ENCODE data around the gene VPS52. TPM values are rescaled to one million over a fixed set of nuclear protein-coding genes. Genes with fewer than 3 reads are reported as not detected.

The VPS52 gene
- total RNA-seq, 1 donor from 2014 or later: 32.3 TPM

DNA sequence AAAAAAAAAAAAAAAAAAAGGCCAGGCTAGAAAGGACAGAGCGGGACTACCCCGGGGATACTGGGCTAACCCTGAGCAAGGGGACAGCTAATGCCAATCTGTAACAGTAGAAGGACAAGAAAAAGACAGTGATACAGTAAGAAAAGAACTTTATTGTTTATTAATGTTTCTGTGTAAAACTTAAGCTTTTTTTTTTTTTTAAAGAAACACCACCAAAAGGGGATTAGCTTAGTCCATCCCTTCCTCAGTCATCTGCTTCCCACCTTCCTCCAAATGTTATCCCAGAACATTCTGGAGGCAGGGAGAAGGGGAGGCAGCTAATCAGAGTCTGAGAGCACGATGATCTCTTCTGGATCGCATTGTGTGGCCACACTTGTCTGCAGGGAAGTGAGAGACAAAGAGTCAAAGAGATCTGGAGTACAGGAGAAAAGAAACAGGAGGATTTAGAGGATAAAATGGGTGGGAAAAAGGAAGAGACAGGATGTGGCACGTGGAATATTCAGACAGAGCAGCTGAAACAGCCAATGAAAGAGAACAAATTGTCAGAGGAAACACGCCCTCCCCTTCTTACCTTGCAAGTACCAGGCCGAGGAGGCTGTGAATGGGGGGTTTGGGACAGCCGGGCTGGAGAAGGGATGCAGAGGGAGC lies 46.9 kb upstream of the VPS52 start:
- H3K4me3 ChIP-seq (ENCODE audit: low read depth, low read length): peak overlapping the region; percentile 55
- no peak for DNase-seq (ENCODE audit: low read depth)
- H3K36me3 ChIP-seq (ENCODE audit: control insufficient read depth, insufficient read depth, low read length): peaks cover 8% of the 10 kb centered on the region
- no peaks in the 10 kb centered on the region for H3K27me3 ChIP-seq (ENCODE audit: control insufficient read depth, insufficient read depth, low read length)
- TF ChIP-seq, protein P1, sequence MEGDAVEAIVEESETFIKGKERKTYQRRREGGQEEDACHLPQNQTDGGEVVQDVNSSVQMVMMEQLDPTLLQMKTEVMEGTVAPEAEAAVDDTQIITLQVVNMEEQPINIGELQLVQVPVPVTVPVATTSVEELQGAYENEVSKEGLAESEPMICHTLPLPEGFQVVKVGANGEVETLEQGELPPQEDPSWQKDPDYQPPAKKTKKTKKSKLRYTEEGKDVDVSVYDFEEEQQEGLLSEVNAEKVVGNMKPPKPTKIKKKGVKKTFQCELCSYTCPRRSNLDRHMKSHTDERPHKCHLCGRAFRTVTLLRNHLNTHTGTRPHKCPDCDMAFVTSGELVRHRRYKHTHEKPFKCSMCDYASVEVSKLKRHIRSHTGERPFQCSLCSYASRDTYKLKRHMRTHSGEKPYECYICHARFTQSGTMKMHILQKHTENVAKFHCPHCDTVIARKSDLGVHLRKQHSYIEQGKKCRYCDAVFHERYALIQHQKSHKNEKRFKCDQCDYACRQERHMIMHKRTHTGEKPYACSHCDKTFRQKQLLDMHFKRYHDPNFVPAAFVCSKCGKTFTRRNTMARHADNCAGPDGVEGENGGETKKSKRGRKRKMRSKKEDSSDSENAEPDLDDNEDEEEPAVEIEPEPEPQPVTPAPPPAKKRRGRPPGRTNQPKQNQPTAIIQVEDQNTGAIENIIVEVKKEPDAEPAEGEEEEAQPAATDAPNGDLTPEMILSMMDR (IDR thresholded peaks at IDR 0.05; ENCODE audit: insufficient read depth, low read length, poor library complexity, severe bottlenecking): no peak

DNA sequence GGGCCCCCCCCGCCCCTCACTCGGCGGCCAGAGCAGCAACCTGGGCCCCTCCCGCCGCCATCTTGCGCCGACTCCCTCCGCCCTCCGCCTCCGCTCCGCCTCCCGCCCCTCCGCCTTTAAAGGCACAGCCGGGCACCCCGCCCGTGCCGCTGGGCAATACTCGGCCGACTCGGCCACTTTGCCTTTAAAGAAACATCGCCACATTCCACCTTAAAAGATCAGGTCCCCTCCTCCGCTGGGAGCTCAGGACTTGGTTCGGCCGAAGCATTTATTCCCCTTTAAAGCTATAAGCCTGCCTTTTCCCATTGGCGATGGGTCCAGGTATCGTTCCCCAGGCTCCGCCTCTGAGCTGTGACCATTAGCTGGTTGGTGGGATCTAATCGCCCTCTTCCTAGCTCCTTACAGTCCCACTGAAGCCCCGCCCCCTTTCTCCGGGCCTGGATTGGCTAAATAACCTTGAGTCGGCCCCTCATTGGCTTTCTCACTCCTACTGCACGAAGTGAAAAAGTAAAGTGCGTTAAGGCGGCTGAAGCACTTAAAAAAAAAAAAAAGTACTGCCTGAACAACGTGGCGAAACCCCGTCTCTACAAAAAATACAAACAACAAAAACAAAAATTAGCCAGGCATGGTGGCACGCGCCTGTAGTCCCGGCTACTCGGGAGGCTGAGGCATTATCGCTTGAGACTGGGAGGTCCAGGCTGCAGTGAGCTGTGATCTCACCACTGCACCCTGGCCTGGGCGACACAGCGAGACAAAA lies 46.2 kb upstream of the VPS52 start, which contains the start of gene ZBTB22:
Gene ZBTB22, minus strand, starts transcription at position 76 of the 757 bp plus-strand sequence. CDS start 828 bp downstream, outside the sequence.
- H3K36me3 ChIP-seq (ENCODE audit: control insufficient read depth, insufficient read depth, low read length): peaks cover 8% of the 10 kb centered on the region
- peak; percentile 96 for DNase-seq (ENCODE audit: low read depth)
- TF ChIP-seq, protein P1 (IDR thresholded peaks at IDR 0.05; ENCODE audit: insufficient read depth, low read length, poor library complexity, severe bottlenecking): no peak
- no peaks in the 10 kb centered on the region for H3K27me3 ChIP-seq (ENCODE audit: control insufficient read depth, insufficient read depth, low read length)
- peak within 1 kb of the TSS; percentile 55 for H3K4me3 ChIP-seq (ENCODE audit: low read depth, low read length)

DNA sequence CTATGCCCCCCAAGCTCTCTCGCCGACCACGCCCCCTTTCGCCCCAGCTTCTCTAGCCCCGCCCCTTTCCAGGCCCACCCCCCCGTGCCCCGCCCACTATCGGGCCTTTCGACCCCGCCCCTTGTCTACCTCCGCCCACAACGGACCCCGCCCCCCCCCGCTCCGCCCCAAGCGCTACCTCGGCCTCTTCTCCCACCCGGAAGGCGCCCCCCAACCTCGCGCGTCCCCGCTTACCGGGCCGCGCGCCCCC lies 45.7 kb upstream of the VPS52 start:
- H3K36me3 ChIP-seq (ENCODE audit: control insufficient read depth, insufficient read depth, low read length): peaks cover 8% of the 10 kb centered on the region
- TF ChIP-seq, protein P1 (IDR thresholded peaks at IDR 0.05; ENCODE audit: insufficient read depth, low read length, poor library complexity, severe bottlenecking): no peak
- H3K4me3 ChIP-seq (ENCODE audit: low read depth, low read length): peak overlapping the region; percentile 55
- no peak for DNase-seq (ENCODE audit: low read depth)
- no peaks in the 10 kb centered on the region for H3K27me3 ChIP-seq (ENCODE audit: control insufficient read depth, insufficient read depth, low read length)

DNA sequence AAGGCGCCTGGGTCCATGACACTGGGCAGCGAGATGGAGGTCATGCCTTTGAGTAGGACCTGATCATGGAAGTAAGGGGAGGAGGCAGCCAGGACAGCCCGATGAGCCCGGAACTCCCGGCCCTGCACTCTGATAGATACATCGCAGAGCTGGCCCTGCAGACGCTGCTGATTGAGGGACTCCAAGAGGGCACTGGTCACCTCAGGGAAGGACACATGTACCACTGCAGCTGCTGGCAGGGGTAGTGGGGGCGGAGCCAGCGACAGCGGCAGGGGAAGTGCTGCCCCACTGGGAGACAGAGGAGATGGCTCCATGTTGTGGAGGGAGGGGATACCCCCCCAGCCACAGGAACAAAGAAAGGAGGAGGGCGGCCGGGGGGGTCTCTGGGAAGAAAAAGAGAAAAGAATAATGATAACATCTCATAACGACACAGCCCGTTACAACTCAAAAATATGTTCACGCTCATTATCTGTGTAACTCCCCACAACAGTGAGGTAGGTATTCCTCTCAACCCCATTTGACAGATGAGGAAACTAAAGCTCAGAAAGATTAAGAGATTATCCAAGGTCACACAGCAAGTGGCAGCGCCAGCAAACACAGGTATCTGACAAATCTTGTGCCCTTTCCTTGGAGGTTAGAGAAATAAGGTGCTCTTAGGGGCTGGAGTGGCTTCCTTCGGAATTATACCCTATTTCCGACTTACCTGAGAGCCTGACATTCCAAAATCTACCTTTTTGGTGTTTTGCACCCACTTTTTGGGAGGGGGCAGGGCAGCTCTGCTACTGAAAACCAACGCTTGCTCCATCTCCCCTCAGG lies 45.1 kb upstream of the VPS52 start:
- TF ChIP-seq, protein P1 (IDR thresholded peaks at IDR 0.05; ENCODE audit: insufficient read depth, low read length, poor library complexity, severe bottlenecking): no peak
- H3K36me3 ChIP-seq (ENCODE audit: control insufficient read depth, insufficient read depth, low read length): peaks cover 8% of the 10 kb centered on the region
- H3K27me3 ChIP-seq (ENCODE audit: control insufficient read depth, insufficient read depth, low read length): no peaks in the 10 kb centered on the region
- DNase-seq (ENCODE audit: low read depth): no peak
- peak overlapping the region; percentile 55 for H3K4me3 ChIP-seq (ENCODE audit: low read depth, low read length)

DNA sequence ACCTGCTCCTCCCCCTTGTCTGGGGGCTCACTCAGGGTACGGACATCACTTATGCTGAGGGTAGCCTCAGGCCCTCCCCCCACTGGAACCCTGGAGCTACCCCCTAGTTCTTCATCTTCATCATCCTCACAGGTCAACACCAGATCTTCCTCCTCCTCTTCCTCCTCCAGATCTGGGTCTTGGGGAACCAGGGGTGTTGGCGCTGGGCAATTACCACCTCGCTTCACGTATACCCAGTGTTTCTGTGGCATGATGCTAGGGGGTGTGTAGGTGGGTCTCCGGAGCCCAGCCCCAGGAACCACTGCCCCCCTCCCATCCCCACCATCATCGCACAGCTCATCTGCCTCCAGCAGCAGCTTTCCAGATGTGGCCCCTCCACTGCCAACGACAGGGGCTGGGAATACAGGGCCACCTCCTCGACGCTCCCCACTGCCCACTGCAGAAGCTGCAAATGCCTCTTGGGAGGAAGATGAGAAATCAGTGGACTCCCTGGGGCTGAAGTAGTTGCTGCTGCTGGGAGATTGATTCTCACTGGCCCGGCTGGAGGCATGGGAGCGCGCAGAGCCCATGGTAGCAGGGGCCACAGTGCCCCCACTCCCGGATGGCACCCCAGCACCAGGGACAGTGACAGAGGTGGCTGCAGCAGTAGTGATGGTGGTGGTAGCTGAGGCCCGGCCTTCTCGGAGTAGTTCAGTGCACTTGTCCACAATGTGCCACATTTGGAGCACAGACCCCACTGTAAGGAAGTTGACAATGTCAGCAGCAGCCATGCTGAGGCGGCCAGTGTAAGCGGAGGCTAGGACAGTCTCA lies 44.3 kb upstream of the VPS52 start:
- no peaks in the 10 kb centered on the region for H3K27me3 ChIP-seq (ENCODE audit: control insufficient read depth, insufficient read depth, low read length)
- TF ChIP-seq, protein P1 (IDR thresholded peaks at IDR 0.05; ENCODE audit: insufficient read depth, low read length, poor library complexity, severe bottlenecking): no peak
- peaks cover 8% of the 10 kb centered on the region for H3K36me3 ChIP-seq (ENCODE audit: control insufficient read depth, insufficient read depth, low read length)
- DNase-seq (ENCODE audit: low read depth): no peak
- no peak overlapping the region for H3K4me3 ChIP-seq (ENCODE audit: low read depth, low read length)

Measured in kidney epithelial cell (primary cell).